GM21360 (cell line): ENCODE data around the gene BPGM.

Experiments
- ATAC-seq: cut with Tn5 transposase; IDR thresholded peaks from one replicate; pipeline ENCODE4 v1.9.1; 2021; ENCODE audit warnings: mild to moderate bottlenecking, moderate library complexity; ENCODE audit not compliant: unreplicated experiment

The BPGM gene

DNA sequence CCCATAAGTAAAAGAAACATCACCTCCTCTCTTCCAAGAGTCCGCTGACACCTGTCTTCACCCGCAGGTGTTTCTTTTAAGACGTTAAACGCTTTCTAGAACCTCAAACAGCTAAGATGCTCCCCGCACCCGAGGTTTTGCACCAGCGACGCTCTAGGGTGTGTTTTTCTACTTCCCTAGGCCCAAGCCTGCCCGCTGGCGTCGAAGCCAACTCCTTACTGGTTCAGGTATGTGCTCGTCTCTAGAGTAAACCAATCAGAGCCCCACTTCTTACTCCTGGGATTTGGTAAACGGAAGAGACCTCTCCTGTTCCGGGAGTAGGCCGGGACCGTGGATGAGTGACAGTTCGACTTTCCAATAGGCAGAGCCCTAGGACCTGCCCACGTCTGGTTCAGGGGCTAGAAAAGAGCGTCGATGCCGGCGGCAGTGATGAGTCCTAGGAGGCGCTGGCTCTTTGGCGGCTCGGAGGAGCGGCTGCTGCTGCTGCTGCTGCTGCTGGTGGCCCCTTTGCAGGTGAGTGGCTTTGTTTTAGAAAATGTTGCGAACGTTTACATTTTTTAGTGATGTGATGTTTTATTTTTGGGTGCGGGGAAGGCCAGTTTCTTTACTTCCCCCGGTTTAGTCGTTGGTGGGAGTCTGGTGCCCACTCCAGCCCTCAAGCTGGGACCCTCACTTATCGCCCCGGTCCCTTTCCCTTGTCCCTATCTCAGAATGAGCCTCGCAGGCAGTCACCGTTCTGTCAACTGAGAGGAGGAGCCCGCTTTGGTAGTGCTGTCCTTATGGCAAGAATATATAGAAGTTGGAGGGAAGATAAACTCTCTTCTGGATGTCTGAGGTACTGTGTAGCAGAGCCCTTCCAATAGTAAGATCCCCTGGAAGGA, at the start of gene BPGM:
BPGM (plus strand) TSS at position 429 of the 881 bp plus-strand sequence. CDS start 14,655 bp downstream, outside the sequence.
- peak; percentile 97 for ATAC-seq

DNA sequence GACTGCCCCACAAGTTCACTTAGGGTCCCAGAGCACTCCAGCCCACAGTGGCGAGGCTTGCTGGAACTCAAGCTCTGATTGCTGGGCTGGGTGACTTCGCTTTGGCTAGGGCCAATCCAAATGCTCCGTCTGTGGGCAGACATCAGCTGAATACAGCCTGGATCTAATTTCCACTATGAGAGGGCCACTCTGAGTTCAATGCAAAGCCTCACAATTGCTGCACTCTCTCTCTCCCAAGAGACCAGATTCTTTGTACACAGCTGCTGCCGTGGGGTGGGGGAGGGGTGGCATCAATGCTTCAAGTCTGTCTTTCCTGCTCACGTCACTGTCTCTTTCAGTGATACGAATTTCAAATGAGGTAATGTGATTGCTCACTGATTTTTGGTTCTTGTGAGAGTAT, 47.3 kb upstream of the BPGM start:
- ATAC-seq, result no peak

DNA sequence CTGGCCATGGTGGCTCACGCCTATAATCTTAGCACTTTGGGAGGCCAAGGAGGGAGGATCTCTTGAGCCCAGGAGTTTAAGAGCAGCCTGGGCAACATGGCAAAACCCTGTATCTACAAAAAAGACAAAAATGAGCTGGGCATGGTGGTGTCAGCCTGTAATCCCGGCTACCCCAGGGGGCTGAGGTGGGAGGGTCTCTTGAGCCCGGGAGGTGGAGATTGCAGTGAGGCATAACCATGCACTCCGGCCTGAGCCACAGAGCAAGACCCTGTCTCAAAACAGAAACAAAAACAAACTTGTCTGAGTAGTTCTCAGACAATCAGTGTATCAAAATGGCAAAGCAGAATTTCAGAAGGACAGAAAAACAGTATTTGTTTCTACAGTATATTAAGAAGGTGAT, 45.2 kb upstream of the BPGM start:
- ATAC-seq, result no peak

DNA sequence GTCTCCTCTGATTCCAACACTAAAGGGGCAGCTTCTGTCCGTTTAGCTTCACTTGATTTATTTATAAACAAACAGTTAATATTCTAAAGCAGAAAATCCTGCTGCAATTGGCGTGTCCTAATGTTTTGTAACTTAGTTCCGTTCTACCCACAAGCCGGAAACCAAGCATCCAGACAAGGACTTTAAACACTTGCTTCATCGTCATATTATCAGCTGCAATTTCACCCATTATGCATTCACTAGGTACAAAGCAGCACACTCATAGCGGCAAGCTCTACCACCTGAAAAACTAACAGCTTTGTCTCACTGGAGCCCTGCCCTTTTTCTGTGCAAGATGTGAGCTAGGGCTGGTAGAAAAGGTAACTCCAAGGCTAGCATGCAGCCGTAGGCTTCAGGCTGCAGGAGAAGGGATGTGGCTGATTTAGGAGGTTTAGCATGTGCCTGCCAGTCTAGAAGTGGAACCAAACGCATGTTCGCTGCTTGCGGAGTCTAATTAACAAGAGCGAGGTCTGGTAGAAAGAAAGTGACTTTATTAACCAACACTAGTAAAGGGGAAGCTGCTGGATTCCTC, 43.7 kb upstream of the BPGM start:
- no peak for ATAC-seq

DNA sequence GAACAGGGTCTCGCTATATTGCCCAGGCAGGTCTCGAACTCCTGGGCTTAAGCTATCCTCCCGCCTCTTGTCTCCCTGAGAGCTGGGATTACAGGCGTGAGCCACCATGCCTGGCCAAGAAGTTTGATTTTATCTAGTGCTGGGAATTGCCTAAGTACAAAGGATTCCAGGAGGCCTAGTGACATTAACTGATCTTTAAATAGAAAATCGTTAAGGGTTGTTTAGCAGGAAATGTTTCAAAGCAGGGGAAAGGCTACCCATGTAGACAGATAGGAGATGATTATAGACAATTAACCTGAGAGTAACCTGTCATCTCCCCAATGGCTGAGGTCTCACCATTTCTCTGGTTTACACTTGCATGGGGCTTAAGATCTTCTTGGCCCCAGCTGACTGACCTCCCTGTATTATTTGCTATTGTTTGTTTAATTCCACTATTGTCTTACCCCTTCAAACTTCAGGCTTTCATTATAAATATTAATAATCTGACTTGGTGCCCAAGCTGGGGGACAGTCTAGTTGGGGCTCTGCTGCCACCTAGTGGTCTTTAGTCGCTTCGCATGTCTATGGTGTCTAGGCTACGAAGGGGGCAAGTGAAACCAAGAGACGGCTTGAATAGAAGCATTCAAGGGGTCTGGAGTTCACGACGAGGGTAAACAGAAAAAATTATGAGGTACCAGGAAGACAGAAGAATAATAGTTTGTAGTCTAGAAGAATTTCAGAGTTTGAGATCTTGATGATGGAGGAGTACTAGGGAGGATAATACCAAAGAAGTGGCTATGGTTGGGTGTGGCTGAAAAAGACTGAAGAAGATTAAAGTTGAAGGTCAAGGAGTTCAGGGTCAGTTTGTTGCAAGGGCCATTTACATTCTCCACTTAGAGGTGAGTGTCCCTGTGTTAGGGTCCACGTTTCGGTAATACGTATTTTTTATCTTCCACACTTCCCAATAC, 40.4 kb upstream of the BPGM start:
- peak; percentile 62 for ATAC-seq

DNA sequence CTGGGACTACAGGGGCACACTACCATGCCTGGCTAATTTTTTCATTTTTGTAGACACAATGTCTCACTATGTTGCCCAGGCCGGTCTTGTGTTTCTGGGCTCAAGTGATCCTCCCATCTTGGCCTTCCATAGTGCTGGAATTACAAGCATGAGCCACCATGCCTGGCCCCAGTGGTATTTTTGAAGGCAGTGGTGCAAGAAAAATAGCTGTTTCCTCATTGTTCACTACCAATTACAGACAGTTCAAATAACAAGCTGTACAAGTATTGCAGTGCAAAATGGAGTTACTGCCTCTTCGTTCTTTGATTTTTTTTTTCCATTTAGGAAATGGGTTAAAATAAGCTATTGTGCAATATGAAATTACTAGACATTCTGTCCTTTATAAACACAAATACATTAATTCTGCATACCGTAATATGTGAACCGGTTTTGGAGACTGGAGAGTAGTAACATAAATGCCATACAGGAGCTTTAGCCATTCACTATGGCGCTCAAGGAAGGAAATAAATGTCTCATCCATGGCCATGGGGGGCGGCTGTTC, 35.0 kb upstream of the BPGM start:
- no peak for ATAC-seq

DNA sequence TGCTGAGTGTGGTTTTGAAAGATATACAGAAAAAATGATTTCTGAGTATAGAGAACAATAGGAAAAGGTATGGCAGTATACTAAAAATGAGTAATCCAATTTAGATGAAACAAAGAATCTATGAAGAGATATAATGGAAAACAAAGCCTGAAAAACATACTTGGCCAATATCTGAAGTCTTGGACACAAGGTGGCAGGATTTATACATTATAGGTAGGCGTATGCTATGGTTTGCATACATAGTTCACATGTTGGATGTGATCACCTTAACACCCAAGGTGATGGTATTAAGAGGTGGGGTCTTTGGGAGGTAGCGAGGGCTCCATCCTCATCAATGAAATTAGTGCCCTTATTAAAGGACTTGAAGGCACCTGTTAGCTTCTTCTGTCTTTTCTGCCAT, 34.5 kb upstream of the BPGM start:
- ATAC-seq, result no peak

DNA sequence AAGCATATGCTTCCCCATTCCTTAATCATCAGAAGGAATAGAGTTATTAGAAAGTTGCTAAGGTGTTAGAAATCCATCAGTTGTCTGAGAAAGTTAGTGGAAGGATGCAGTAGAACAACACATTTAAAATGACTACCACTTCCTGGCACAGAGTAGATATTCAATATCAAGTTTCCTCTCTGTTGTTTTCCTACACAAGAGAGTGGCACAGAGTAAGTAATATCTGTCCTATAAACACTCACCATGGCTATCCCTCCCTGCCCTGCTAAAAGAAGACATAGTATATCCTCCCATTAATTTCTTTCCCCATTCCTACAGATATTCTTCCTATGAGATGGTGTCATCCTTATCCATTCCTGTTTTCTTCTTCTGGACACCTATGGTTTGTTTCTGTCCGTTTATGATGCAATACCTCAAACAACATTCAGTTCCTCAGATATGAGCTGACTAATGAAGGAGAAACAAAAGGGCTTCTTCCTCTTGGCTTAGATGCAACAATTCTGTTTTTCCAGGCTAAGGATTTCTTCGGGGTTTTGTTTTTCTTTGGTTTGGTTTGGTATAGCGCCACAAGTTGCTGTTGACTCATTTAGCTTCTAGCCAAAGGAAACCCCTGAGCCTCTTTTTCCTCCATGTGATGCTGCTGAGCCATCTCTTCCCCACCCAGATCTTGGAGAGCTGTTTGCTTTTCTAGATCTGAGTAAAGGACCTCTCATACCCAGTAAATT, 32.9 kb upstream of the BPGM start:
- no peak for ATAC-seq

DNA sequence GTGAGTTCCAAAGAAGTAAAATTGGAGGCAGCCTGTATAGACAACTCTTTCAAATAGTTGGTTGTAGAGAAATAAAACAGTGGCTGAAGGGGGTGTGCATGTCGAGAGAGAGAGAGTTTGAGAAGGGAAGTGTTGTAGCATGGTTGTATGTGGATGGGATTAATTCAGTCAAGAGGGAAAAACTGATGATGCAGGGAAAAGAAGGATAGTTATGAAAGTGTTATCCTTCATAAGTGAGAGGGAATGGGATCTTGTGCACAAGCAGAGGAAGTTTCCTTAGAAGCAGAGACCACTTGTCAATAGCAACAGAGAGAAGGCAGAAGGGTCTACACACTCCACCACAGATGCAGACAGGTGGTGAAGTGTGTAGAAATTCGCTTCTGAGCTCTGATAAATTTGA, 30.0 kb upstream of the BPGM start:
- ATAC-seq, result no peak

DNA sequence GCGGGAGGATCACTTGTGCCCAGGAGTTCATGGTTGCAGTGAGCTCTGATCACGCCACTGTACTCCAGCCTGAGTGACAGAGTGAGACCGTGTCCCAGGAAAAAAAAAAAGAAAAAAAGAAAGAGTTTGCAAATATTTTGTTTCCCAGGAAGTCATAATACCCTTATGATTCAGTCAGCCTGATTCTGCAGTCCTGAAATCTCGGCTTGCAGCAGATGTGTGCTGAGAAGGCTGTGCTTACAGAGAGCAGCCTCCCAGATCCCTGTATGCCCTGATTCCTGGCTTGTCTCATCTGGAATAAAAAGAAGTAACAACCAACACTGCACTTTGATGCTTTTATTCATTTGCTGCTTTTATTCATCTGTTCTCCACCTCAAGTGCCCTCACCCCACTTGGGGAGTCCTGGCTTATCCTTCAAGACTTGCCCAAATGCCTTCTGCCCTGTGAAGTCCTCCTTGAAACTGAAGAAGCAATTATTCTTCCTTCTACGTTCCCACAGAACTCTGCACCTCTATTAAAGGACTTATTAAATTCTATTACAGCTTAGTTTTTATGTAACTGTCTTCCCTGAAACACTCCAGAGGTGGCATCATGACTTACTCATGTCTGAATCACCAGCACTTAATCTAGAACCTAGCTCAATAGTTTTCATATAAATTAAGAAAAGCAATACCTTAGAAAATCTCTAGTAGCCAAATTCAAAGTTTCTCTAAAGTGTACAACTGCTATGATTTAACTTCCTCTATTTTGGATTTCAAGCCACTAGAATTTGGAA, 27.7 kb upstream of the BPGM start:
- ATAC-seq, result no peak

DNA sequence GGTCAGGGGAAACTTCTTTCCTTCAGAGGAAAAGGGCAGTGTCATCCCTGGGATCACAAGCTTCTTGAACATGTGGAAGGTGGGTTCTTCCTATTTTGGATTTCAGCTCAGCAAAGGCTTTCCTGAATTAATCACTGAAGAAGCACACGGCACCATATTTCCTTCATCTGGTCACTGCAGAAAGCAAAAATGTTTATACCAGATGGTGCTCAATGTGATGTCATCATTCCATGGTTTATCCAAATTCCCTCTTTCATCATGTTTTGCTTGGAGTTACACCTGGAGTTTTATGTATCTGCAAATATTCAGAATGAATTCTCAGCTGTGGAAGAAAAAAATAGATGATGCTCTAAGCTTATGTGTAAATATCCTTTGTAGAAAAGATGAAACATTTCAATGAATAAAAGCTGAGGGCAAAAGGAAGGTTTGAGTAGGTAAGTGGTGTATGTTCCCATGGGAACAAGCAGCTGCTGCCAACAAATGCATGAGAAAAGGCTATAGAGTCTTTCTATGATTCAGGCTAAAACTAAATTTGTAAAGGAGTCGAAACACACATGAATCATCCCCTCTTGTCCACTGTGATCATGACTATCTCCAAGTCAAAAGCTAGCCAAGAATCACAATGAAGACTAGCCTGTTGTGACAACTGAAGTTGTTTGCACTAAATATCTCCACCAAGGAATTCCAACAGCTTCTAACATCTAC, 26.9 kb upstream of the BPGM start:
- no peak for ATAC-seq

DNA sequence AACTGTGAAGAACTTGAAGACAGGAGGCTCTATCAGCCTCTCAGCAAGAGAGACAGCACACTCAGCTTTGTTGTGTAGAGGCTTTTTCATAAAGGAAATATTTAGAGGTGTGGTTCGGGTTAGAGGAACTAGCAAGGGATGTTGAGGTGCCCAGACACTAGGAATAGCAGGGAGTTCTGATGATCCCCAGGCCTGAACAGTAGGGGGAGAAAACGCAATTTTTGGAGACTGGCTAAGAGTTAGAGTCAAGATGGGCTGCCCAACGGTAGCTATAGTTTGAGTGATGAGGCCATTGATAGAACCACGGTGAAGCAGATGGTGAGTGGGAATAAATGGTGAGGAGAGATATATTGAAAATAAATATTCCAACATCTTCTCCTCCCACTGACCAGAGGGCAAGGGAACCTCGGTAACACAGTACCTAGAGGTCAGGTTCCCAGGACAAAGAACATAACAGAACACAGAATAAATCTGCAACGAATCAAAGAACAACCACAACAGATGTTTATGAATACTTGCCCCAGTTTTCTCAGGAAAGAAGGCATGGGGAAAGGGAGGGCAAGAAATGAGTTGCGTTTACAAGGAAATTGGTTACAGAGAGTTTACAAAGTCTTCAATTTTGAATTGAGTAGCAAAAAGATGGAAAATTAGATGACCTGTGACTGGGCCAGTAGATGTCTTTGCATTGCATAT, 24.2 kb upstream of the BPGM start:
- no peak for ATAC-seq

DNA sequence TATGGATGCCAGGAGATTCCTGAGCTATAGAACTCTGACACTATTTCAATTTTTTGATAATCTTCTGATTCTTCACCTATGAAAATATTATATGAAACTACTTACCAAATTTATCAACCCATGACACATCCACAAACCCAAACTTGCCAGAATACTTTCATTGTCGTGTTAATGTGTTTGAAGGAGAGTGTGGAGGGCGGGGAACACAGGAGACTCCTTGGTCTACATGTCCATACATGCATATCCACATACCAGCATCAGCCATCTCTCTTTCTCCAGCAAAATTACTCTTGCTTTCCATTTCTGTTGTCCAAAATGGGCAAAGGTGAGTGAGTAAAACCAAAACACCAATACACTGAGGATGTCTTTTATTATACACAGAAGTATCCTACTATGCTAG, 23.5 kb upstream of the BPGM start:
- no peak for ATAC-seq

DNA sequence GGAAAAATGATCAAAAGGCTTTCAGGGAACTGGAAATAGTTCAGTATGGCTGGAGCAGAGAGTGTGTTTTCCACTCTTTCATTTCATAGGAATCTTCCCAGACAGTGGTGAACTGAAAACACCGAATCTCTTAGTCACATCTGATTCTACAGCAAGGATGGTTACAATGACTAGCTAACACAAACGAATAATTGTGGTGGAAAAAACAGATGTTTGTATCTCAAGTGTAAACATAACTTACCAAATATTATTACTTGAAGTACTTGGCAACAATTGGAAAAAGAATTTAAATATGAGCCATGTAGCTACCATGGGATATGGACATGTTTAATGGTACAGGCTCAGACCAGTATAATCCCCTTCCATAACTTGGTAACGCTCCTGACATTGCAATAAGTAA, 21.1 kb upstream of the BPGM start:
- no peak for ATAC-seq

DNA sequence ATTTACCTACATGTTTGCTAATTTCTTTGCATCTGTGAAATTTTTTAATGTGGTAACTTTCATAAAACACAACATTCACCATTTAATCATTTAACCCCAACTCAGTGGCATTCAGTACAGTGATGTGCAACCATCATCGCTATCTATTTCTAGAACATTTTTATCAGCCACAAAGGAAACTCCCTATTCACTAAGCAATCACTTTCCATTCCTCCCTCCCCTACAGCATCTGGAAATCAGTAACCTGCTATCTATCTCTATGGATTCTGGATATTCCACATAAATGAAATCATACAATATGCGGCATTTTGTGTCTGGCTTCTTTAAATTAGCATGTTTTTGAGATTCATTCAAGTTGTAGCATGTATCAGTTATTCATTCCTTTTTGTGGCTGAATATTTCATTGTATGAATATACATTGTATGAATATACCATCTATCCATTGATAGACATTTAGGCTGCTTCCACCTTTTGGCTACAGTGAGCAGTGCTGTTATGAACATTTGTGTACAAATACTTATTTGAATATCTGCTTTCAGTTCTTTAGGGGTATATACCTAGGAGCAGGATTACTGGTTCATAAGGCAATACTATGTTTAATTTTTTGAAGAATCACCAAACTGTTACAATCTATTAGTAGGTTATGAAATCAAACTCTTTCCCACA, 19.4 kb upstream of the BPGM start:
- no peak for ATAC-seq

DNA sequence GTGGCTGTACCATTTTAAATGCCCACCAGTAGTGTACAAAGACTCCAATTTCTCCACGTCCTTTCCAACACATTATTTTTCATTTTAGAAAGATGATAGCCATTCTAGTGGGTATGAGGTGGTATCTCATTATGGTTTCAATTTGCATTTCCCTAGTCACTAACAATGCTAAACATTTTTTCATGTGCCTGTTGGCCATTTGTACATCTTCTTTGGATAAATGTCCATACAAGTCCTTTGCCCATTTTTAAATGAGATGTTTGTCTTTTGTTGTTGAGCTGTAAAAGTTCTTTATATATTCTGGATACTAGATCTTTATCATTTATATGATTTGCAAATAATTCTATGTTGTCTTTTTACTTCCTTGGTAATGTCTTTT, 18.9 kb upstream of the BPGM start:
- no peak for ATAC-seq

DNA sequence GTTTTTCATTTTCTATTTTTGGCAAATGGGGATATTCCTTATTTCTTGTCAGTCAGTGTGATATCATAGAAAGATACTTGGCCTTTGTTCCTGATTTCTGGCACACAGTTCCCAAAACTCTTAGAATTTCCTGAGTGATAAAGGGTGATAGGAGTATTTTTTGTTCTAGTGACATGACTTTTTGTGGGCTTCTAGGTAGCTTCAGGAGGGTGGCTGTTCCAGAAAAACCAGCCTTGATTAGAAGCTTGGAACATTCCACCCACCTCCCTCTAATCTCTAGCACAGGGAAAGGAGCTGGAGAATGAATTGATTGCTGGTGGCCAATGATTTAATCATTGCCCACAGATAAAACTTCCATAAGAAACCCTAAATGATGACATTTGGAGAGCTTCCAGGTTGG, 17.2 kb upstream of the BPGM start:
- ATAC-seq, result no peak

DNA sequence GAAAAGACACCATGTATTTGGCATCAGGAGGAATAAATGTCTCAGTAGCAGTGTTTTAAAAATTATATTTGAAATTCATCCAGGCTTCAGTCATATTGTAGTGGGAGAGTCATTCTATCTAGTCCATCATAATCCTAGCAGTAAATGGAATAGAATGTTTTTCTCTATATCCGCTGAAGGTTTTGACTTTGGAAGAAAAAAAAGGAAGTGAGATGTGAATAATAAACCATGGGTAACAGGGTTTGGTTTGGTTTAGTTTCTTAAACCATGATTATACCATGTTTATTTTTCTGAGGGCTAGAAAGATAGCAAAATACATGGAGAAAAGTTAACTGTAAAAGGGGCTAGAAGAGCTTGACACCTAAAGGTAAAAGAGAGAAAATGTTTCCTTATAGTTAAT, 16.4 kb upstream of the BPGM start:
- ATAC-seq, result no peak
